Spleen (tissue), 11 donors: ENCODE measurements around the gene ALK. TPM values are rescaled to one million over a fixed set of nuclear protein-coding genes. Genes with fewer than 3 reads are reported as not detected.

Source experiments
- DNase-seq: peaks from one replicate; pipeline ENCODE4 v3.0.0-alpha.2; 2020
- H3K27ac ChIP-seq, 8 donors: fragments of 200-600 bp; sonication (generic) in 7 of 8; 1 replicate in 4 of 8; 2 replicates in 4 of 8; pipeline versions ENCODE4 v1.5.0 to v1.8.0; 2016 to 2021; ENCODE audit warnings: inconsistent platforms in 4 of 8, mild to moderate bottlenecking in 4 of 8, moderate library complexity in 1 of 8
- H3K27me3 ChIP-seq, 7 donors: fragments of 200-600 bp; sonication (generic) in 6 of 7; replicated peaks in 1 of 7; 1 replicate in 4 of 7; 2 replicates in 3 of 7; pipeline versions ENCODE4 v1.5.0 to v1.8.0; 2016 to 2021; ENCODE audit warnings: inconsistent platforms in 3 of 7, mild to moderate bottlenecking in 1 of 7
- H3K36me3 ChIP-seq, 6 donors: fragments of 200-600 bp; sonication (generic) in 5 of 6; 1 replicate in 4 of 6; 2 replicates in 2 of 6; pipeline versions ENCODE4 v1.5.0 to v1.8.0; 2016 to 2021; ENCODE audit warnings: inconsistent platforms in 2 of 6
- H3K4me1 ChIP-seq, 6 donors: fragments of 200-600 bp; sonication (generic) in 5 of 6; 1 replicate in 3 of 6; 2 replicates in 3 of 6; pipeline versions ENCODE4 v1.5.0 to v1.8.0; 2016 to 2021; ENCODE audit warnings: inconsistent platforms in 3 of 6
- H3K4me3 ChIP-seq, 8 donors: fragments of 200-600 bp; sonication (generic) in 7 of 8; 1 replicate in 4 of 8; 2 replicates in 4 of 8; pipeline versions ENCODE4 v1.5.0 to v1.8.0; 2016 to 2021; ENCODE audit warnings: inconsistent platforms in 4 of 8, mild to moderate bottlenecking in 4 of 8, moderate library complexity in 2 of 8
- H3K9me3 ChIP-seq, 8 donors: fragments of 200-600 bp; sonication (generic) in 7 of 8; 1 replicate in 4 of 8; 2 replicates in 4 of 8; pipeline versions ENCODE4 v1.5.0 to v1.8.0; 2016 to 2021; ENCODE audit warnings: inconsistent platforms in 4 of 8
- CTCF ChIP-seq, 11 experiments: fragments of 200-600 bp in 7 of 11; fragments of 450-650 bp in 4 of 11; sonication (generic) in 4 of 11; IDR thresholded peaks in 8 of 11; conservative IDR thresholded peaks in 3 of 11; 1 replicate in 7 of 11; 2 replicates in 4 of 11; pipeline versions ENCODE4 v1.4.0 to v1.8.0; 2016 to 2021; ENCODE audit warnings: antibody characterized with exemption in 11 of 11, inconsistent platforms in 4 of 11, mild to moderate bottlenecking in 1 of 11
- POLR2A ChIP-seq, 3 donors: fragments of 450-650 bp; IDR thresholded peaks; one replicate each; pipeline ENCODE4 v1.5.1; 2017; ENCODE audit warnings: antibody characterized with exemption in 3 of 3, mild to moderate bottlenecking in 1 of 3
- POLR2AphosphoS5 ChIP-seq, 3 donors: sonication (generic); formaldehyde crosslinking; IDR thresholded peaks; one replicate each; pipeline ENCODE4 v1.5.1; 2017; ENCODE audit warnings: antibody characterized with exemption in 3 of 3
- WGBS, 5 donors: extraction: QIAGEN DNeasy Blood & Tissue Kit in 3 of 5; methylation state at CpG; one replicate each; pipeline versions ENCODE4 v1.1.5 to v1.1.7; 2013 to 2018; 5-methylcytosine and 5-hydroxymethylcytosine counted together
- intact Hi-C: fragments of 100-400 bp; cut with DNase I; formaldehyde crosslinking; loops from one replicate; pipeline ENCODE4 v1.15.0; 2023; ENCODE audit warnings: low total_unique reads
- polyA plus RNA-seq, 3 donors: library from polyadenylated mRNA; stranded (reverse); fragments of 200-250 nt; gene quantifications; one replicate each; pipeline ENCODE4 v1.2.1, GENCODE V29; 2013
- total RNA-seq, 7 donors: library from RNA; depleted of rRNA in 3 of 7; stranded (reverse); fragments of >200 nt in 3 of 7; fragmentation: NEBNext Ultra II Directional in 4 of 7; extraction: Animal tissue kit (Norgen Biotek cat#: 25700) in 4 of 7; gene quantifications; one replicate each; pipeline versions ENCODE4 v1.1.0 to v1.2.1, GENCODE V29; 2016 to 2021
- donor health status: healthy with polysubstance abuse.
- donor health status: DM: no; HTN: no; CAD: no; lungs with moderate emphysema.
- donor health status: DM: no; HTN: no; CAD: no.
- donor health status: Bipolar disorder and iron deficiency.
- donor health status: healthy.
- donor health status: DM: no; HTN: no; CAD: no.
- donor health status: DM: yes; HTN: yes; CAD: no.

Gene ALK
- total and polyA plus RNA-seq, 10 donors, result 0.03 to 0.28 (median 0.06) TPM; not detected in 7

GRCh38 chr2:29492701-29493100 lies 428.7 kb downstream of the ALK start:
- DNase-seq, result no peak
- H3K36me3 ChIP-seq, result no peaks in the 10 kb centered on the region
- TF ChIP-seq CTCF (IDR thresholded peaks at IDR 0.05 in 8 of 11, conservative IDR thresholded peaks at IDR 0.05 in 3 of 11) (no peak), POLR2A (IDR thresholded peaks at IDR 0.05) (no peak), POLR2AphosphoS5 (IDR thresholded peaks at IDR 0.05) (no peak)
- intact Hi-C loops, result no loop called here
- WGBS, 5 donors, result 36 to 83% (median 58%) methylated on average over 2 of the region's 2 CpGs
- no peaks in the 10 kb centered on the region for H3K9me3 ChIP-seq
- no peak overlapping the region for H3K4me3 ChIP-seq
- H3K27me3 ChIP-seq, result no peaks in the 10 kb centered on the region
- H3K27ac ChIP-seq, result no peak overlapping the region
- H3K4me1 ChIP-seq, result no peaks in the 10 kb centered on the region

GRCh38 chr2:29490045-29490444 lies 431.3 kb downstream of the ALK start:
- 79 to 91% (median 87%) methylated on average over 6 of the region's 6 CpGs for WGBS, 5 donors
- intact Hi-C loops, result no loop called here
- TF ChIP-seq POLR2A (IDR thresholded peaks at IDR 0.05), result no peak
- no peak for TF ChIP-seq POLR2AphosphoS5 (IDR thresholded peaks at IDR 0.05)

GRCh38 chr2:29489568-29489967 lies 431.8 kb downstream of the ALK start:
- intact Hi-C loops, result no loop called here
- H3K27me3 ChIP-seq, result no peaks in the 10 kb centered on the region
- 90 to 100% (median 94%) methylated on average over 1 of the region's 1 CpG for WGBS, 5 donors
- no peak overlapping the region for H3K4me3 ChIP-seq
- no peak for DNase-seq
- H3K9me3 ChIP-seq, result no peaks in the 10 kb centered on the region
- no peaks in the 10 kb centered on the region for H3K36me3 ChIP-seq
- H3K27ac ChIP-seq, result no peak overlapping the region
- H3K4me1 ChIP-seq, result no peaks in the 10 kb centered on the region
- TF ChIP-seq POLR2AphosphoS5 (IDR thresholded peaks at IDR 0.05) (no peak), POLR2A (IDR thresholded peaks at IDR 0.05) (no peak)

More at GRCh38 chr2:29490045-29490444, 431.3 kb downstream of the ALK start:
- Histone ChIP-seq H3K36me3 (no peaks in the 10 kb centered on the region), H3K9me3 (no peaks in the 10 kb centered on the region), H3K4me3 (no peak overlapping the region), H3K27me3 (no peaks in the 10 kb centered on the region), H3K4me1 (no peaks in the 10 kb centered on the region), H3K27ac (no peak overlapping the region)
- DNase-seq, result no peak

- 66 to 82% (median 76%) methylated on average over 4 of the region's 4 CpGs for WGBS, 5 donors
Measured at GRCh38 chr2:29487967-29488555, 433.3 kb downstream of the ALK start.

More at GRCh38 chr2:29487967-29488555, 433.3 kb downstream of the ALK start:
- H3K4me1 ChIP-seq, result no peaks in the 10 kb centered on the region
- H3K36me3 ChIP-seq, result no peaks in the 10 kb centered on the region
- intact Hi-C loops, result no loop called here
- no peak for TF ChIP-seq CTCF (IDR thresholded peaks at IDR 0.05 in 8 of 11, conservative IDR thresholded peaks at IDR 0.05 in 3 of 11)
- TF ChIP-seq POLR2A (IDR thresholded peaks at IDR 0.05), result no peak
- TF ChIP-seq POLR2AphosphoS5 (IDR thresholded peaks at IDR 0.05), result no peak
- no peak overlapping the region for H3K4me3 ChIP-seq
- H3K27me3 ChIP-seq, result no peaks in the 10 kb centered on the region
- no peaks in the 10 kb centered on the region for H3K9me3 ChIP-seq
- no peak for DNase-seq
- H3K27ac ChIP-seq, result no peak overlapping the region
